SJSA1 (cell line): Measurements from ENCODE around the gene SBK2. TPM values are rescaled to one million over a fixed set of nuclear protein-coding genes. Genes with fewer than 3 reads are reported as not detected.
A peak's percentile ranks its signal among the peaks of the same experiment; 100 is the strongest.

Experiments
- DNase-seq, 2 experiments: peaks; one replicate each; pipeline ENCODE4 v3.0.0-alpha.2; 2015 to 2020; ENCODE audit warnings: low spot score in 2 of 2, low read depth in 1 of 2
- H3K27ac ChIP-seq: fragments of 250-450 bp; sonication (Bioruptor Pico); 2 replicates; pipeline ENCODE4 v1.5.1; 2020; ENCODE audit warnings: mild to moderate bottlenecking, moderate library complexity
- H3K27me3 ChIP-seq: fragments of 250-450 bp; sonication (Bioruptor Pico); replicated peaks from 2 replicates; pipeline ENCODE4 v1.5.1; 2020; ENCODE audit warnings: mild to moderate bottlenecking, moderate library complexity
- H3K36me3 ChIP-seq: fragments of 250-450 bp; sonication (Bioruptor Pico); 2 replicates; pipeline ENCODE4 v1.5.1; 2020; ENCODE audit warnings: mild to moderate bottlenecking
- H3K4me1 ChIP-seq: fragments of 250-450 bp; sonication (Bioruptor Pico); replicated peaks from 2 replicates; pipeline ENCODE4 v1.6.1; 2021; ENCODE audit warnings: mild to moderate bottlenecking
- H3K4me3 ChIP-seq: fragments of 250-450 bp; sonication (Bioruptor Pico); 2 replicates; pipeline ENCODE4 v1.5.1; 2020; ENCODE audit warnings: mild to moderate bottlenecking
- H3K9me3 ChIP-seq: fragments of 250-450 bp; sonication (Bioruptor Pico); replicated peaks from 2 replicates; pipeline ENCODE4 v1.5.1; 2020; ENCODE audit warnings: mild to moderate bottlenecking
- total RNA-seq: library from RNA; depleted of rRNA; stranded (reverse); fragments of >200 nt; shearing (Covaris generic); gene quantifications from 2 replicates; pipeline ENCODE4 v1.2.3, GENCODE V29; 2014

The SBK2 gene
- total RNA-seq, 1 experiment from 2014 or later = not detected

- Histone ChIP-seq H3K4me3 (no peak overlapping the region), H3K27ac (peak overlapping the region; percentile 87), H3K27me3 (no peaks in the 10 kb centered on the region), H3K9me3 (no peaks in the 10 kb centered on the region), H3K36me3 (no peaks in the 10 kb centered on the region), H3K4me1 (peaks cover 50% of the 10 kb centered on the region)
- DNase-seq = peak in 1 of 2 experiments; percentile 82
Measured at GRCh38 chr19:55549500-55550320, 12.8 kb upstream of the SBK2 start.

- H3K9me3 ChIP-seq = no peaks in the 10 kb centered on the region
- no peaks in the 10 kb centered on the region for H3K36me3 ChIP-seq
- no peak for DNase-seq
- H3K4me1 ChIP-seq = peaks cover 33% of the 10 kb centered on the region
- H3K27me3 ChIP-seq = no peaks in the 10 kb centered on the region
- no peak overlapping the region for H3K4me3 ChIP-seq
- H3K27ac ChIP-seq = no peak overlapping the region
Measured at GRCh38 chr19:55546822-55547614, 10.1 kb upstream of the SBK2 start.

DNA sequence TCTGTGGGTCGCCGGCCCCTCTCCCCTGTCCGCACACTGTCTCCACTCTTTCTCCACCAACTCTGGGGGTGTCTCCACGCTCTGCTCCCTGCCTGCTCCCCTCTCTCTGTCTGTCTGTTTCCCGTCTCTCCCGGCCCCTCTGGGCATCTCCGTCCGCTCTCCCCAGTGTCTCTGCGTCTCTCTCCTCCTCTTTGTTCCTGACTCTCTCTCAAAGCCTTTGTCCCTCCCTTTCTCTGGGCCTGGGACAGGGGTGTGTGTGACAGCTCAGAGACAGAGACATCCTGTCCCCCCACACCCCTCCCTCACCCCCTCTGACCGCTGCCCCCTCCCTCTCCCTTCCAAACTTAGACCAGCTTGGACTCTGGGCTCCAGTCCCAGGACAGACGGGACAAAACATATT, 9.1 kb upstream of the SBK2 start:
- H3K9me3 ChIP-seq = no peaks in the 10 kb centered on the region
- H3K27ac ChIP-seq = no peak overlapping the region
- no peaks in the 10 kb centered on the region for H3K36me3 ChIP-seq
- H3K4me1 ChIP-seq = peaks cover 31% of the 10 kb centered on the region
- no peak overlapping the region for H3K4me3 ChIP-seq
- DNase-seq = no peak
- H3K27me3 ChIP-seq = no peaks in the 10 kb centered on the region

DNA sequence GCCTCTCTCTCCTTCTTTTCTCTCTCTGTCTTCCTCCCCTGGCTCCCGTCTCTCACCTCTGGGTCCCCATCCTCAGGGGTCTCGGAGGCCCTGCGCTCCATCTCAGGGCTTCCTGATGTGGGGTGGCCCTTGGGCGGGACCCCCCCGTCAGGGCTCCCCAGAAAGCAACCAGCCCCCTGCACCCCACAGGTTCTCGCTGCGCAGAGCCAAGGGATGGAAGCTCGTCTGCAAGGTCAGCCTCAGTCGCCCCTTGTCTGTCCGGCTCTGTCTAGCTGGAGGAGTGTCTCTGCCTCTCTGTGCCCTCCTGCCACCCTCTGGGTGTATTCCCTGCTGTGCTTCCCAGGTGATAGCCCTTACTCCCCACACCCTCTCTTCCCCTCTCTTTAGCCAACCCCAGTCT, 8.5 kb upstream of the SBK2 start, which contains the start of gene SBK3:
TSS of gene SBK3 (minus strand) at position 101 of the 400 bp plus-strand sequence. CDS start at position 101, 0 bp downstream.
- Histone ChIP-seq H3K27ac (no peak within 1 kb of the TSS), H3K4me1 (peaks cover 28% of the 10 kb centered on the region), H3K36me3 (no peaks in the 10 kb centered on the region), H3K4me3 (no peak within 1 kb of the TSS), H3K27me3 (no peaks in the 10 kb centered on the region), H3K9me3 (no peaks in the 10 kb centered on the region)
- DNase-seq = no peak

DNA sequence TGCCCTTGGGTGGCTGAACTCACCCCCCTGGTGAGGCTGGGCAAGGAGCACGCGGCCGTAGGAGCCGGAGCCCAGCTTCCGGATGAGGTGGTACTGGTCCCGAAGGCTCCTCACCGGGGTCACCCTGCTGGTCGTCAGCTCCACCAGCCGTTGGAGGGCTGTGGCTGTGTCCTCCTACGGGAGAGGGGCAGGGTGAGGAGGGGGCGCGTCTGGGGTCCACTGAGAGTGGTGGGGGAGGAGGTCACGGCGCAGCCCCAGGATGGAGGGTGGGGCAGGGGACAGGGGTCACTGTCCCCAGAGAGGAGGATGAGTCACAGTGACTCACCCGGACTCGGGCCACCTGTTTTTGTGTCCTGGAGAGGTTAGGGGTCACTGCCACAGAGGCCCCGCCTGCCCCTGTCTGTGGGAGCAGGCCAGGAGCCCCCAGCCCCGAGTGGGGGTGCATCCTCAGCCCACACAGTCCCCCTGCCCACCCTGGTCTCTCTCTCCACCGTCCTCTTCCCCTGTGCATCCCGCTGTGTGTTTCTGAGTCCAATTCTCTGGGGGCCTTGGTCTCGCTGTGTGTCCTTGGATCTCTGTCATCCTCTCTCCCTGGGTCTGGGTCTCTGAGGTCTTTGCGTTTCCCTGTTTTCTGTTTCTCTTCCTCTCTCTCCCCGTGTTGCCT, 8.0 kb upstream of the SBK2 start:
- Histone ChIP-seq H3K9me3 (no peaks in the 10 kb centered on the region), H3K36me3 (no peaks in the 10 kb centered on the region), H3K27me3 (no peaks in the 10 kb centered on the region), H3K4me1 (peaks cover 24% of the 10 kb centered on the region), H3K4me3 (no peak overlapping the region), H3K27ac (no peak overlapping the region)
- no peak for DNase-seq

DNA sequence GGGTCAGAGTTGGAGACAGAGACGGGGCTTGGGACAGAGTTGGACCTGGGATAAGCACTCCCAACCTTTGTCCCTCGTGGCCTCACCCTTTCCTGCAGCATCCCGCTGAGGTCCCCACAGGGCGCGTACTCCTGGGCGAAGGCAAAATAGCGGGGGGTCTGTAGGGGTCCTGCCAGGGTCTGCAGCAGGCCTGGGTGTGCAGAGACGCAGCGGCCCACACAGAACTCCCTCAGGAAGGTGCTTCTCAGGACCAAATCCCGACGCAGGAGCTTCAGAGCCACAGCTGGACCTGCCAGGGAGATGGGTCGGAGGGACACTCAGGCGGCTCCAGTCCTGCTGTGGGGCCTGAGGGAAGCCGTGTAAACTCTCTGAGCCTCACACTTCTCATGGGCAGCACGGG, 7.1 kb upstream of the SBK2 start:
- no peak overlapping the region for H3K27ac ChIP-seq
- H3K9me3 ChIP-seq = no peaks in the 10 kb centered on the region
- H3K27me3 ChIP-seq = no peaks in the 10 kb centered on the region
- H3K36me3 ChIP-seq = no peaks in the 10 kb centered on the region
- no peak for DNase-seq
- H3K4me1 ChIP-seq = peaks cover 16% of the 10 kb centered on the region
- no peak overlapping the region for H3K4me3 ChIP-seq

- H3K4me1 ChIP-seq = peaks cover 15% of the 10 kb centered on the region
- no peaks in the 10 kb centered on the region for H3K36me3 ChIP-seq
- H3K4me3 ChIP-seq = no peak overlapping the region
- DNase-seq = no peak
- H3K27me3 ChIP-seq = no peaks in the 10 kb centered on the region
- no peak overlapping the region for H3K27ac ChIP-seq
- H3K9me3 ChIP-seq = no peaks in the 10 kb centered on the region
Measured at GRCh38 chr19:55543567-55543966, 6.6 kb upstream of the SBK2 start.

DNA sequence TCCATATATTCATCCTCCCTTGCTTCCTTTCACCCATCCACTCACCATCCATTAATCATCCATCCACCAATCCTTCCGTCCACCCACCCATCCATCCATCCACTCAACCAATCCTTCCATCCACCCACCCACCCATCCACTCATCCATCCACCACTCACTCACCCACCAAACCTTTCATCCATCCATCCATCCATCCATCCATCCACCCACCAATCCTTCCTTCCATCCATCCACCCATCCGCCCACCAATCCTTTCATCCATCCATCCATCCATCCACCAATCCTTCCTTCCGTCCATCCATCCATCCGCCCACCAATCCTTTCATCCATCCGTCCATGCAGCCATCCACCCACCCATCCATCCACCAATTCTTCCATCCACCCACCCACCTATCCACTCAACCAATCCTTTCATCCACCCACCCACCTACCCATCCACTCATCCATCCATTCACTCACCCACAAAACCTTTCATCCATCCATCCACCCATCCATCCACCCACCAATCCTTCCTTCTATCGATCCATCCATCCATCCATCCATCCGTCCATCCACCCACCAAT, 5.4 kb upstream of the SBK2 start:
- H3K36me3 ChIP-seq = no peaks in the 10 kb centered on the region
- no peaks in the 10 kb centered on the region for H3K9me3 ChIP-seq
- no peaks in the 10 kb centered on the region for H3K27me3 ChIP-seq
- peaks cover 3% of the 10 kb centered on the region for H3K4me1 ChIP-seq
- no peak overlapping the region for H3K4me3 ChIP-seq
- H3K27ac ChIP-seq = no peak overlapping the region
- no peak for DNase-seq

DNA sequence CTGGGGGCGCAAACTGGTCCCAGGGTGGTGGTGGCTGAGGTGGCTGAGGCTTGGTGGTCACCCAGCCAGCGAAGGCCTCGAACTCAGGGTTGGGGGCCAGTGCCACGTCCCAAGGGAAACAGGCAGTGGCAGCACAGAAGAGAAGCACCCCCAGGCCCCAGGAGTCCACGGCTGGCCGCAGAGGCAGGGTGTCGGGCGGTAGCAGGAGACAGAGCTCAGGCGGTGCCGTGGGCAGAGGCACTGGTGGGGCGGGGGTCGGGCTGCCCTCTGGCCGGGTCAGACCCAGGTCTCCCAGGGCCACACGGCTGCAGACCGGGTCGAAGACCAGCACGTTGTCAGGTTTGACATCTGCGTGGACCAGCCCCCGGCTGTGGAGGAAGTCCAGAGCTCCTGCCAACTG, 4.2 kb upstream of the SBK2 start:
- no peaks in the 10 kb centered on the region for H3K4me1 ChIP-seq
- H3K9me3 ChIP-seq = no peaks in the 10 kb centered on the region
- no peaks in the 10 kb centered on the region for H3K27me3 ChIP-seq
- H3K4me3 ChIP-seq = no peak overlapping the region
- H3K36me3 ChIP-seq = no peaks in the 10 kb centered on the region
- H3K27ac ChIP-seq = no peak overlapping the region
- no peak for DNase-seq

DNA sequence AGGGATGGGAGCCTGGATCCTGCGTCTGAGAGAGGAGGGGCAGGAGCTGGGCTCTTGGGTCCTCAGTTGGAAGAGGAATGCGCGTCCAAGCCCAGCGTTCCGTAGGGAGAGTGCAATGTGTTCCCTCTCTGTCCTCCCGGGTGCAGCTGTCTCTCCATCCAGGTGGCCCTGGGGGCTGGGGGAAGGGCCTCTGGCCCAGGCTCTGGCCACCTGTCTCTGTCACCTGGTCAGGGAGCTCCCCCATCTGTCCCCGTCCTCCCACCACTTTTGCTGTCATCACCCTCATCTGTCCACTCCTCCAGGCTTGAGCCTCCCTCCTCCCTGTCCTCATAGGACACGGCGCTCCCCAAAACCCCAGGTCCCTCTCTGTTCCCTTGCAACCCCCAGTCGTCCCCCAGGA, 3.7 kb upstream of the SBK2 start:
- Histone ChIP-seq H3K4me1 (no peaks in the 10 kb centered on the region), H3K4me3 (no peak overlapping the region), H3K27me3 (no peaks in the 10 kb centered on the region), H3K9me3 (no peaks in the 10 kb centered on the region), H3K27ac (no peak overlapping the region), H3K36me3 (no peaks in the 10 kb centered on the region)
- no peak for DNase-seq

- Histone ChIP-seq H3K4me1 (no peaks in the 10 kb centered on the region), H3K4me3 (no peak overlapping the region), H3K36me3 (no peaks in the 10 kb centered on the region), H3K27ac (no peak overlapping the region), H3K9me3 (no peaks in the 10 kb centered on the region), H3K27me3 (no peaks in the 10 kb centered on the region)
- DNase-seq = no peak
Measured at GRCh38 chr19:55539090-55539984, 2.4 kb upstream of the SBK2 start.

GRCh38 chr19:55538132-55538531, 1.2 kb upstream of the SBK2 start:
- Histone ChIP-seq H3K36me3 (no peaks in the 10 kb centered on the region), H3K4me1 (no peaks in the 10 kb centered on the region), H3K9me3 (no peaks in the 10 kb centered on the region), H3K4me3 (no peak overlapping the region), H3K27me3 (no peaks in the 10 kb centered on the region), H3K27ac (no peak overlapping the region)
- no peak for DNase-seq

DNA sequence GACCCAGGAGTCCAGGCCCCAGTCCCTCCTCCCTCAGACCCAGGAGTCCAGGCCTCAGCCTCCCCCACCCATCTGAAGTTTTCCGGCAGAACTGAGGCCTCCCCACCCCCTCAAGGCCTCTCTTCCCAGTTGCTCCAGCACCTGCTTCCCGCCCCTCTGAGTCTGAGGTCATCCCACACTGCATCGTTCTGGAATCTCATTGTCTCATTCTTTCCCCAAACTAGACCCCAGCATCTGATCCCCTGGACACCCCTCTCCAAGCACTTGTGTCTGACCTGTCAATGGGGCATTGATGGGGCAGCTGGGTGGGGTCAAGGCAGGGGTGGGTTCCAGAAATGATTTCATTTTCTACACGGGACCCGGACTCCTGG, 793 bp upstream of the SBK2 start:
- Histone ChIP-seq H3K27me3 (no peaks in the 10 kb centered on the region), H3K4me3 (no peak overlapping the region), H3K27ac (no peak overlapping the region), H3K36me3 (no peaks in the 10 kb centered on the region), H3K4me1 (no peaks in the 10 kb centered on the region), H3K9me3 (no peaks in the 10 kb centered on the region)
- DNase-seq = no peak
